Measurements from ENCODE around the gene GZF1.
A peak's percentile ranks its signal among the peaks of the same experiment; 100 is the strongest.

GZF1 gene

DNA sequence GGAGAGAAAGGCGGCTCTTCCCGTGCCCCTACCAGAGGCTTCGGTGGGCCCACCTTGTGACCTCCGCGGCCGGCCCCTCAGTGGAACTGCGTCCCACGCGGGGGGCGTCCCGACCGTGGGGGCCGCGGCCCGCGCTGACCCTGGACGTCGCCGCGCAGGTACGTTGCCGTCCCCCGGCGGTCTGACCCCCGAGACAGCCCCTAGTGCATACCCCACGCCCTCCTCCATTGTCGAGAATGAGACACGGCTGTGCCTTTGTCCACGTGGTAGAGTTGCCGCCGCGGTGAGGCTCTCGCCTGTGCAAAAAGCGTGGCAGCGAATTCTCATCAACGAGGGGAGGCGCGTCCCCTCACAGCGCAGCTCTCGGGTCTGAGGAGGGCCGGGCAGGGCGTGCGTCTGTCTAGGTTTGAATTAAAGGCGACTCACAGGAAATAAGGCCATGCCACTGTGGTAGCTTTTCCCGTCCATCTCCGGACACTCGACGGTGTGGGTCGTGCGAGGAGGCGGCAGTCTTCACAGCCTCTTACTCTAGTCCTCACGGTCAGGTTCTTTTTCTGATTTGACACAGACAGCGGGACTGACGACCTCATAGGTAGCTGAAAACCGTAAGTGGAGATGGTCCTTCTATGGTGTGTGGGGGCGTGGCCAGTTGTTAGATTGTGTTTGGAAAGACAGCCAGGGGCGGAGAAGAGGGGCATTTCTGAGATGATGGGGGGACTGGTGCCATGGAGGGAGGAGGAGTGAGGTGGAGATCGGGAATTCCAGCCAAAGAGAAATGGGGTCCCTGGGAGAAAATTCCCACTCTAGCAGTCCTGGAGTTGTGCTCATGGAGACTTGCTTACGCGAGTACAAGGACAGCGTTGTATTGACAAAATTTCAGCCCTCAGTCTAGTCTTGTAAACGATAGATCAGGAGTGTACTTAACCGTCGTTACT is 10.8 kb upstream of the GZF1 start:
- no peaks in the 10 kb centered on the region for H3K27me3 Mint-ChIP-seq
- ATAC-seq (replicated peaks), result peak; percentile 30

DNA sequence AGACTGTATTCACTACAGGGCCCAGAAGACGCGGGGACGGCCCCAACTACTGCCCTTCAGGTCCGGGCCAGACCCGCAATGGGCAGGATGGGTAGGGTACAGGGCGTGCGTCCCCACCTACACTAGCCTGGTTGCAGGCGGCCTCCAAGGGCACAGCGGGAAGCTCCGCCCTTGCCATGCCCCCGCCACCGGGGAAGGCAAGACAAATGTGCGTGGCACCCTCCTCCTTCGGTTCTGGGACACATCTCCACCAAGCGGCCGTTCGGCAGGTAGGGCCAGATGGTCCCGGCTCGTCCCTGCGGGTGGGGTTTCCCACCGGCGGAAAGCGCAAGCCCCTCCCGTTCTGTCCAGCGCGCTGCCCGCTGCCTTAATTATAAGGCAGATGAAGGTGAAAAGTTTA is 5.8 kb upstream of the GZF1 start:
- peak overlapping the region in 1 of 2 donors; percentile 5 for H3K4me3 Mint-ChIP-seq
- peaks cover 11 to 18% of the 10 kb centered on the region in 2 donors for H3K4me1 Mint-ChIP-seq (ENCODE audit: low read depth in 2 of 2)
- no peaks in the 10 kb centered on the region for H3K9me3 Mint-ChIP-seq
- peaks cover 42% of the 10 kb centered on the region for H3K36me3 Mint-ChIP-seq (ENCODE audit: insufficient read depth)
- ATAC-seq (replicated peaks) (no peak), DNase-seq (no peak)
- H3K27ac Mint-ChIP-seq, result peak overlapping the region in 1 of 2 donors; percentile 20
- no peaks in the 10 kb centered on the region for H3K27me3 Mint-ChIP-seq

More for the DNA sequence above, 10.8 kb upstream of the GZF1 start:
- Mint-ChIP-seq H3K4me3 (peak overlapping the region; percentile 94 to 95), H3K4me1 (ENCODE audit: low read depth in 2 of 2) (peaks cover 14 to 18% of the 10 kb centered on the region in 2 donors), H3K27ac (peak overlapping the region; percentile 100), H3K36me3 (ENCODE audit: insufficient read depth) (peaks cover 45% of the 10 kb centered on the region), H3K9me3 (no peaks in the 10 kb centered on the region)
- peak; percentile 58 to 68 (median 60) for DNase-seq

DNA sequence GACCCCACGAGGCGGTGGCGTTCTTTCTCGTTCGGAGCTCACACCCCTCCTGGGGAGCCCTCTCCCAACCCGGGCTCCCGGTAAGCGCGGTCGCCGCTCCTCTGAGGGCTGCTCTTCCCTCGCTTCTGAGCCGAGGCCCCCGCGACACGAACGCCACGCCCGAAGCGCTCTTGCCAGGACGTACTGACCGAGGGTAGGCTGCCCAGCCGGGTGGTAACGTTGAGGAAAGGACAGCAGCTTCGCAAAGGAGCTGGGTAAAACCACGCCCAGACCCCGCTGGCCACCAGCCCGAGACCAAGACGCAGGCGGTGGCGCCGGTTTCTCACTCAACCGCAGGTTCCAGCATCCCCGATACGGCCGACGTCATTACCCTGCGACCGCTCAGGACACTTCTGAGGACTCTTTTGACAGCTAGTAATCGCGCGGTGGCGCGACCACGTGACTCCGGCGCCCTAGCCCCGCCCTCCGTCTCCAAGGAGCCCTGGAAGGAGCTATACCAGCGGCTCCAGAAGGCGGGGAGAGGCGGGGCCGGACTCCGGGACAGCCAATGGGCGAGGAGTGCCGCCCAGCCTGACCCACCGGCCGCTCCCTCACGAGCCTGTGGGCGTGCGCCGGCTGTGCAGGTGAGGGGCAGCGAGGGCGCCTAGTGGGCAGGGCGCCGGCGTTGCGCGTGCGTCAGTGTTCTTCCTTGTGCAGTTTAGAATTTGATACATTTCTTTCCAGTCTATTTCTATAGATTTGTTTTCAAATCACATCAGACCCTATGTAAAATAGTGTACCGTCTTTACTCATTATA is 4.0 kb upstream of the GZF1 start:
- DNase-seq, result peak; percentile 99 to 100 (median 100)
- Mint-ChIP-seq H3K4me3 (peak overlapping the region; percentile 92 to 97), H3K27ac (peak overlapping the region; percentile 97 to 99), H3K36me3 (ENCODE audit: insufficient read depth) (peaks cover 52% of the 10 kb centered on the region), H3K4me1 (ENCODE audit: low read depth in 2 of 2) (peaks cover 10 to 16% of the 10 kb centered on the region in 2 donors), H3K27me3 (no peaks in the 10 kb centered on the region), H3K9me3 (no peaks in the 10 kb centered on the region)
- ATAC-seq (replicated peaks), result peak; percentile 68

DNA sequence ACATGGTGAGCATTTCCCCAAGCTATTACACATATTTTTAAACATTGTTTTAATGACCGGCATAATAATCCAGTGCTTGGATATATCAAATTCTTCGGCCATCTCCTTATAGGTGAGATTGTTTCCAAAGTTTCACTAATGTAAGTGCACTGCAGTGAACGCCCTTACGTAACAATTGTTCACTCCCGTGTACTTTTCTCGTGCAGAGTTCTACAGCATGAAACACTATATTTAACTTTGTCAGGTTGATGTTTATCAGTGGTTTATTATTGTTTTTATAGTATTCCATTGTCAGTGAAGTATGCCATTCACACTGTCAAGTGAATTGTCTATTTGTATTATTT is 3.4 kb upstream of the GZF1 start:
- Mint-ChIP-seq H3K36me3 (ENCODE audit: insufficient read depth) (peaks cover 51% of the 10 kb centered on the region), H3K9me3 (no peaks in the 10 kb centered on the region), H3K27me3 (no peaks in the 10 kb centered on the region), H3K27ac (peak overlapping the region; percentile 97 to 99), H3K4me3 (peak overlapping the region; percentile 92 to 97), H3K4me1 (ENCODE audit: low read depth in 2 of 2) (peaks cover 15 to 21% of the 10 kb centered on the region in 2 donors)
- ATAC-seq (replicated peaks) (no peak), DNase-seq (no peak)

DNA sequence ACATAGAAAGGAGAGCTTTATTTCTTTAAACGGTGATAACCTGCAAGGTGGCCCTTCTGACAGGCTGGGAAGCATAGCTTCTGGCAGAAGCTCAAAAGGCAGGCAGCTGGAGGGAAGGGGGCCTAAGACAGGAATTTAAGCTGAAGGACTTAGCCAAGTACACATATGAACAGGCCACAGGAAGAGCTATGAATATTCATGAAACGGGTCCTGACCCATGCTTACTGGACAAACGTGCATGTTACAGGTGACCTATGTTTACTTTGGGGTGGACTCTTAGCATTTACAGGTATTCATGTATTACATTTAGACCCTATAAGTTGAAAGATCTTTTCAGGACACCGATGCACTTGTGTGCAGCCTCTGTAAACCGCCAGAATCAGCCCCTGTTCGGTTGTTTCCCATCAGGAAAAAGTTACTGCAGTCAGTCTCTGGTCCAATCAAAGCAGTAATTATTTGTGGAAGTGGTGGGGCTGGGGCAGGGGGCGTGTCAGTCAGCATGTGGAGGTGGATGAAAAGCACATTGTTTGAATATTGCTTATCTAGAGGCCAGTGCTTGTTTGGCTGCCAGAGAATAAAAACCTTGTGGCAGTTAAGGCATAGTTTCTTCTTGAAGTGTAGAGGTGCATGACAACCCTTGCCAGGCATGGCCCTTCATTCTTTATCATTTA is 2.9 kb upstream of the GZF1 start:
- no peak for DNase-seq
- peaks cover 19 to 22% of the 10 kb centered on the region in 2 donors for H3K4me1 Mint-ChIP-seq (ENCODE audit: low read depth in 2 of 2)
- H3K27ac Mint-ChIP-seq, result peak overlapping the region; percentile 97 to 99
- H3K36me3 Mint-ChIP-seq (ENCODE audit: insufficient read depth), result peaks cover 50% of the 10 kb centered on the region
- H3K9me3 Mint-ChIP-seq, result no peaks in the 10 kb centered on the region
- H3K4me3 Mint-ChIP-seq, result peak overlapping the region; percentile 92 to 97
- no peaks in the 10 kb centered on the region for H3K27me3 Mint-ChIP-seq
- no peak for ATAC-seq (replicated peaks)

DNA sequence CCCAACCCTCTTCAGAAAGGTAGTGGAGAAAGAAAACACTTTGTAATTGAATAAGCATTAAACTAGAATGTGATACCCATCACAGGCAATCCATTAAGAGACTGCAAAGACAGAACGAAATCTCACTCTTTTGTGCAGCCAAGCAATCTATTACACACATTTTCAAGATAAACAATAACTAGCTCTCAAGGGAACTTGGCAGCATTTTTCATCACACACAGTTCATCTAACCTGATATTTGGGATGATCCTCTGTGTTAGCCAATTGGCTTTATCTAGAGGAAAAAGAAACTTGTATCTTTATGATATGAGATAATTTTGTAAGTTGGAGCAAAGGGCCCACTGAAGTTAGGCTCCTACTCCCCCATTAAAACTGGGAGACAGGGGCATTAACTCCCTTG is 1.5 kb upstream of the GZF1 start:
- peak overlapping the region; percentile 77 to 79 for H3K4me3 Mint-ChIP-seq
- ATAC-seq (replicated peaks) (no peak), DNase-seq (no peak)
- H3K27ac Mint-ChIP-seq, result peak overlapping the region; percentile 99
- H3K36me3 Mint-ChIP-seq (ENCODE audit: insufficient read depth), result peaks cover 47% of the 10 kb centered on the region
- H3K27me3 Mint-ChIP-seq, result no peaks in the 10 kb centered on the region
- peaks cover 31% of the 10 kb centered on the region in 2 donors for H3K4me1 Mint-ChIP-seq (ENCODE audit: low read depth in 2 of 2)
- no peaks in the 10 kb centered on the region for H3K9me3 Mint-ChIP-seq

DNA sequence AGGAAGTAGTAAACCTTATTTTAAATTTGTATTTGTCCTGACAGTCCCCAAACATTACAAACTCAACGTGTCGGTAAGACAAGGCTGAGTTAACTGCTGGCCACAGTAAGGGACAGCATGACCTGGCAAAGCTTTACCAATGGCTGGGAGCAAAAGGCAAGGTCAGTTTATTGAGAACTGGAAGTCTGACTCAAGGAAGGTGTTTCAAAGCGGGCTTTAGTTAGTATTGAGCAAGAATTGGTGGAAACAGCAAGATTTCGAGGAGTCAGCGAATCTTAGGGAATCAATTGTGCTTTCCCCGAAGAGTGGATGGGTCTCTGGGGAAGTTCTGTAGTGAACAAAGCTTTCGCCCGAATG is 885 bp upstream of the GZF1 start:
- DNase-seq, result no peak
- Mint-ChIP-seq H3K36me3 (ENCODE audit: insufficient read depth) (peaks cover 43% of the 10 kb centered on the region), H3K4me3 (peak overlapping the region; percentile 77 to 79), H3K27ac (peak overlapping the region; percentile 99), H3K27me3 (no peaks in the 10 kb centered on the region), H3K4me1 (ENCODE audit: low read depth in 2 of 2) (peaks cover 33 to 34% of the 10 kb centered on the region in 2 donors), H3K9me3 (no peaks in the 10 kb centered on the region)
- ATAC-seq (replicated peaks), result no peak

DNA sequence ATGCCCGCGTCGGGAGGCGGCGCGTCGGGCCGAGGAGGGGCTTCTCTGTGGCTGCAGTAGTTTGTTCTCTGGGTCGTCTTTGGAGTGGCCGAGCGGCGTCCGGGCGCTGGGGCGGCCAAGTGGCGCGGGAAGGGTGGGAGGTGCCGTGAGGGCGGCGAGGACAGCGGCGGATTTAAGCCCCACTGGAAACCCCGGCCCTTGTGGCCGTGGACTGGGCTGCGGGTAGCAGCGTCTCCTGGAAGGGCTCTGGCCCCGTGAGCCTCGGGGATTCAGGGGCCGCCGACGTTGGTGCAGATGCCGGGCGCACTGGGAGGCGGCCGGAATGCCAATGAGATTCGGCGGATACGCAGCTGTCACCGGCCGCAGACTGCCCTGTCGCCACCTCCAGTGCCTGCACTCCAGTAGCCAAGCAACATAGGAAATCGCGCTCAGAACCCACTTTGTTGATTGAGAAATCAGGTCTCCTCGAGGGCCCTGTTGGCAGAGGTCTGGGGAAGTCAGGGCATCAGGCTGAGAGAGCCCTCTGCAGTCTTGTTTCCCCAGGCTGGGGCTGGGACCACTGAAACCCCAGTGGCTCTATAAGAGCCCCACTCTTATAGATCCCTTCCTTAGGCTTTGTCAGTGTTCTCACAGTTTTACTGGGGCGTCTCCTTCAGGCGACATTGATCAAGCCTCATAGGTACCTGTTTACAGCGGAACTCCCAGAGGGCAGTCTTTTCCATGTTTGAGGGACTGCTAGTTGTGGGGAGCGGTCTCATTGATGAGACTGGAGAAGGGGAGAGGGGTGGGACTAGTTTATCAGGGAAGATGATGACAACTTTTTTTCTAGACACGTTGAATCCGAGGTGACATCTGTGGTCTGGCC is 642 bp downstream of the GZF1 start:
- Mint-ChIP-seq H3K4me1 (ENCODE audit: low read depth in 2 of 2) (peaks cover 38 to 43% of the 10 kb centered on the region in 2 donors), H3K27ac (peak overlapping the region; percentile 99), H3K36me3 (ENCODE audit: insufficient read depth) (peaks cover 44% of the 10 kb centered on the region), H3K9me3 (no peaks in the 10 kb centered on the region), H3K27me3 (no peaks in the 10 kb centered on the region), H3K4me3 (peak overlapping the region; percentile 98)
- peak; percentile 50 to 55 (median 53) for DNase-seq
- peak; percentile 5 for ATAC-seq (replicated peaks)

DNA sequence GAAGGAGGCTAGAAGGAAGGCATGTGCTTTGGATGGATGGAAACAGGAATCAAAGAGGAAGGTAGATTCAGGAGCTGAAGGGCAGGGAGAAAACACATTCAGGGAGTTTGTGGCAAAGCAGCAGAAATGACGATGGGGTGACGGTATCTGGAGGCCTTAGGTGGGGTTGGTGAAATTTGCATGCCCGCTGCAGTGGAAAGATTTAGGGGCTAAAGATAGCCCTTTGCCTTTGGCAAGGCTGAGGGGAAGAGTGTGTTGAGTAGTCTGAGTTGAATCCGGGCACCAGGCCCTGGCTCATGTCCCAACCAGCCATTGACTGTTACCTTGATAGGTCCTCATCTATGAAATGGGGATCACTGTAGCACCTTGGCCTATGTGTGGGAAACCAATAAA is 1.3 kb downstream of the GZF1 start:
- ATAC-seq (replicated peaks), result no peak
- peaks cover 41% of the 10 kb centered on the region for H3K36me3 Mint-ChIP-seq (ENCODE audit: insufficient read depth)
- peaks cover 35 to 43% of the 10 kb centered on the region in 2 donors for H3K4me1 Mint-ChIP-seq (ENCODE audit: low read depth in 2 of 2)
- H3K27me3 Mint-ChIP-seq, result no peaks in the 10 kb centered on the region
- H3K9me3 Mint-ChIP-seq, result no peaks in the 10 kb centered on the region
- no peak for DNase-seq
- peak overlapping the region; percentile 98 for H3K4me3 Mint-ChIP-seq
- H3K27ac Mint-ChIP-seq, result peak overlapping the region; percentile 99

DNA sequence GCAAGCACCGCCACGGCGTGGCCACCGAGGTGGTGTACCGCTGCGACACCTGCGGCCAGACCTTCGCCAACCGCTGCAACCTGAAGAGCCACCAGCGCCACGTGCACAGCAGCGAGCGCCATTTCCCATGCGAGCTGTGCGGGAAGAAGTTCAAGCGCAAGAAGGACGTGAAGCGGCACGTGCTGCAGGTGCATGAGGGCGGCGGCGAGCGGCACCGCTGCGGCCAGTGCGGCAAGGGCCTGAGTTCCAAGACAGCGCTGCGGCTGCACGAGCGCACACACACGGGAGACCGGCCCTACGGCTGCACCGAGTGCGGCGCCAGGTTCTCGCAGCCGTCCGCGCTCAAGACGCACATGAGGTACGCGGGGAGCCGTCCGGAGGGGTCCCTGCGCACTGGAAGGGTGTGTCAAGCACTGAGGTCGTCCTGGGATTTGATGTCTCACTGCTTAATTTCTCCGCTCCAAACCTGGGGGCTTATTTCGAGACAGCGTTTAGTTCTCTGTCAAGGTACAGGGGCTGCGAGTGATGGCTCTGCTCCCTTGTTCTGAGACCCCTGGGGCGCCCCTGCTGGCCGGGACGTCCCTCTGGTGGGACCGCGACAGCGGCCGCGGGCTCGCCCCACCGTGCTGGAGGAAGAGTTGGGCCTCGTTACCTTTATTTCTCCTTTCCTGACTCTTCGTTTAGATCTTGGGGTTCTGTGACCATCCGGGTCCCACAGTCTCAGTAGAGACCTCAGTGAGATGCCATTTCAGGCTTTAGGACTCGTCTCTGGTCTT is 3.6 kb downstream of the GZF1 start:
- ATAC-seq (replicated peaks), result no peak
- Mint-ChIP-seq H3K27ac (peak overlapping the region; percentile 88 to 99), H3K4me3 (peak overlapping the region; percentile 72 to 73), H3K27me3 (no peaks in the 10 kb centered on the region), H3K4me1 (ENCODE audit: low read depth in 2 of 2) (peaks cover 30 to 36% of the 10 kb centered on the region in 2 donors), H3K9me3 (no peaks in the 10 kb centered on the region), H3K36me3 (ENCODE audit: insufficient read depth) (peaks cover 59% of the 10 kb centered on the region)
- no peak for DNase-seq

DNA sequence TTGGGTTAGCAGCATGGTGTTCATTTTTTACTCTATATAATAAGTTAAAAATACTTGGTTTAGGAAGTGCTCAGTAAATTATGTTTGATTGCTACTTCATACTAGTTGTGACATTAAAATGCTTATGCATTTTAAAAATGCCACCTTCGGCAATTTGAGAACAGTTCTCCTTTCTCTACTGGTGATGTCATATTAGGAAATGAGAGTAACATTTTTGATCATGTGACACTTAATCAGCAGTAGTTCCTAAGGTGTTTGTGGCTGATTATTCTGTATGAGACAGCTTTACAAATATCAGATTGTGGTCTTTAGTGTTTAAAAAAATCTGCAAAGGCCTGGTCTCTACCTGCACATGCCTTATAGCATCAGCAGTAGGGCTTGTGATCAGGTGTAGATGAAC is 4.4 kb downstream of the GZF1 start:
- Mint-ChIP-seq H3K9me3 (no peaks in the 10 kb centered on the region), H3K4me1 (ENCODE audit: low read depth in 2 of 2) (peaks cover 30 to 36% of the 10 kb centered on the region in 2 donors), H3K27ac (peak overlapping the region; percentile 88 to 91), H3K36me3 (ENCODE audit: insufficient read depth) (peaks cover 61% of the 10 kb centered on the region), H3K27me3 (no peaks in the 10 kb centered on the region), H3K4me3 (peak overlapping the region; percentile 49 to 72)
- peak; percentile 7 for ATAC-seq (replicated peaks)
- no peak for DNase-seq

DNA sequence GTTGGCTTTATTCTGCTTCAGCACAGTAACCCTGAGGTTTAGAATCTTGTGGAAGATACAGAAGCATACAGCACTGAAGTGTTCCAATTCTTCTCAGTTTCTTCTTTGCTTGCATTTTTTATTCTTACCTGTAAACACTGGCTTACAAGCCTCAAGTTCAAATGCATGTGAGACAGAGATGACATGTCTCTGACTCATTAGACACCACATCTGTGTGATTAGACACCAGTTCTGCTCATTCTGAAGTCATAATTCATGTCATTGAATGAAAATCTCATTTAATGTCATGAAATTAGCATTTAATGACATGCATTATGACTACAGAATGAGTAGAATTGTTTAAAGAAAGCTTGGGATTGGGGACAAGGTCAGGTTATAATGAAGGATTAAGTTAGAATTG is 5.8 kb downstream of the GZF1 start:
- ATAC-seq (replicated peaks) (no peak), DNase-seq (no peak)
- Mint-ChIP-seq H3K4me3 (no peak overlapping the region), H3K27me3 (no peaks in the 10 kb centered on the region), H3K27ac (peak overlapping the region in 1 of 2 donors; percentile 7), H3K4me1 (ENCODE audit: low read depth in 2 of 2) (peaks cover 27 to 35% of the 10 kb centered on the region in 2 donors), H3K36me3 (ENCODE audit: insufficient read depth) (peaks cover 63% of the 10 kb centered on the region), H3K9me3 (no peaks in the 10 kb centered on the region)

Data from effector memory CD8-positive, alpha-beta T cell (primary cell).